Measurements from ENCODE around the gene KLHL29.

Gene KLHL29

DNA sequence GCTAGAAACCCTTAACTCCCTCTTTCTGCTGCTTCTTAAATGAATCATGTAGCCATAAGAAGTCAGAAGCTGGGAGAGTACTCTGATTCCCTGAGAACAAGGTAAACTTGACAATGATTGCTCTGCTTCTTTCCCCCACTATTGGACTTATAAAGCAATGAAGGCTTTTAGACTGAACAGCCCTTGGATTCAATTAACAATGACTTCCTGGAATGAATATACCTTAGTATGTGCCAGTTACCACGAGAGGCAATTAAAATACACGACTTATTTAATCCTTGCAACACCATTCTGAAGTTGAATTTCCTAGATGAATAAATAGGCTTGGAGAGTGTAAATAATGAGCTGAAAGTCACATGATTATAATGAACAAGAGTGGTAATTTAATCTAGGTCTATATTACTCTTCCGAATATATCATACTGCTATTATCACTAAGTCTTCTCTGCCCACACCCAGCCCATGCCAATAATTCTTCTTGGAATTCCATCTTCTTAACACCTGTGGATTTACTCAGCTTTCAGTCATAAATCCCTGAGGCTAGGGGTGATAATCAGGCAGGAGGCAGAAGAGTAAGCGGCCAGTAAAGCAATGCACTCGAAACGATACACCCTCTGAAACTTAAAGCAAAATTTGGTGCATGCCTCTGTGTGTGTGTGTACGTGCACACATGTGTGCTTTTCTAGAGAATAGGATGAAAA is 371.8 kb downstream of the KLHL29 start:
- peak; percentile 47 for DNase-seq

DNA sequence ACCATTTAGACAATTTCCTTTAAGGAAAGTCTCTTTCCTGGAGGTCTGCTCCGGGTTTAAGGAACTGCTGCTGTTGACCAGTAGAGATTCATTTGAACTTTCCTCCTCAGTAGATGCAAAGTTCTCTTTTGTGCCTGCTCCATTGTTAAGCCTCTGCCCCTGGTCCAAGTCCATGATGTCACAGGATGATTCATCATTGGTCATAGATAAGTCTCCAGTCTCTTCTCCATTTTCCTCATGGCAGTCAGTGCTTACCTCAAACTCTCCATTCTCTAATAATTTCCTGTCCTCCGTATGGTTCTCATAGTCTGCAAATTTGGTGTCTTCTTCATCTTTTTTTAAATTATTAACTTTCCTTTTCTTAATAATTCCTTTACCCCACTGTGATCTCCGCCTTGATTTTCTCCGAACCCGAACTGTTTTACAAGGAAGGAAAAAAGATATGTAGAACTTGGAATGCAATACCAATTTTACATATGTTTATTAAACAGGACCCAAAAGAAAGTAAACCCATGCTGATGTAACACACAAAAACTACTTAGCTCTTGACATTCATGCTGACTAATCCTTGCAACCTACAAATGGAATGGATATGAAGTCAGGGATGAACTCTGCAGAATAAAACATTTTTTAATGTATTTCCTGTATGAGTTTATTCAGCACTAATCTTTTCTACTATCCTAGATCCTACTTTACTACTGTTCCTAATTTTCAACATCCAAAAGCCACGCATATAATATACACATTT is 372.9 kb downstream of the KLHL29 start:
- DNase-seq = no peak

Measured in NCI-H2029 (cell line).